SH-SY5Y (cell line): ENCODE measurements around the gene ARHGAP26.

Source experiments
- GATA2 ChIP-seq: IDR thresholded peaks from 2 replicates; pipeline ENCODE4 v1.6.1; 2011; ENCODE audit warnings: mild to moderate bottlenecking, low read depth, low read length
- GATA3 ChIP-seq: IDR thresholded peaks from 2 replicates; pipeline ENCODE4 v1.6.1; 2011; ENCODE audit warnings: low read depth, mild to moderate bottlenecking, low read length, moderate library complexity

DNA sequence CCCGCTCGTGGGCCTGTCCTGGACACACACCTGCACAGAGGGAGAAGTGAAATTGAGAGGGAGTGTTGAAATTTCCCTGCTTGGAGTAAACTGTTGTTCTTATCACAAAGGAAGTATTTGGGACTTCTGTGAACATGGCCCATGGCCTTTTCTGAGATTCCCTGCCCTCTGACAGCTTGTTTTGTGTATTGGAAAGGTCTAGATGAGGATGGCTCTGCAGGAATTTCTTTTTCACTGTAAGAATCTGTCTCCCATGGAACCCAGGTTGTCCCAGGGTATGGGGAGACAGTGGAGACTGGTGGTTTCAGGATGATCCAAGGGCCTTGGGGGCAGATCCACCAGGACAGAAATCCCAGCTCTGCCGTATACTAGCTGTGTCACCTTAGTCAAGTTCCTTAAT, 121.8 kb downstream of the ARHGAP26 start:
- TF ChIP-seq GATA2: no peak
- TF ChIP-seq GATA3: no peak
